Glutamatergic neuron (in vitro differentiated cells): ENCODE results near the gene SYNJ2BP. TPM values are rescaled to one million over a fixed set of nuclear protein-coding genes. Genes with fewer than 3 reads are reported as not detected.

Experiments
- DNase-seq: peaks from one replicate; pipeline ENCODE4 v3.0.0; 2022
- H3K27ac Mint-ChIP-seq: one replicate; pipeline ENCODE4 v1.8.0; 2020; ENCODE audit warnings: mild to moderate bottlenecking, mixed read lengths, inconsistent platforms; ENCODE audit not compliant: unreplicated experiment
- H3K27me3 Mint-ChIP-seq: one replicate; pipeline ENCODE4 v1.8.0; 2020; ENCODE audit warnings: mild to moderate bottlenecking, moderate library complexity, mixed read lengths, inconsistent platforms; ENCODE audit not compliant: unreplicated experiment
- H3K36me3 Mint-ChIP-seq: one replicate; pipeline ENCODE4 v1.8.0; 2020; ENCODE audit warnings: mild to moderate bottlenecking, mixed read lengths, inconsistent platforms; ENCODE audit not compliant: unreplicated experiment
- H3K4me1 Mint-ChIP-seq: one replicate; pipeline ENCODE4 v1.8.0; 2020; ENCODE audit warnings: mild to moderate bottlenecking, low read depth, mixed read lengths, inconsistent platforms; ENCODE audit not compliant: unreplicated experiment
- H3K4me3 Mint-ChIP-seq: one replicate; pipeline ENCODE4 v1.8.0; 2020; ENCODE audit warnings: mild to moderate bottlenecking, mixed read lengths, inconsistent platforms; ENCODE audit not compliant: unreplicated experiment
- H3K9me3 Mint-ChIP-seq: one replicate; pipeline ENCODE4 v1.8.0; 2020; ENCODE audit warnings: mild to moderate bottlenecking, moderate library complexity, mixed read lengths, inconsistent platforms; ENCODE audit not compliant: unreplicated experiment
- total RNA-seq: library from RNA; stranded (reverse); fragmentation: NEBNext Ultra II Directional; extraction: Animal tissue kit (Norgen Biotek cat#: 25700); gene quantifications from one replicate; pipeline ENCODE4 v1.2.1, GENCODE V29; 2021; ENCODE audit not compliant: unreplicated experiment
- TF ChIP-seq, protein P1 (sequence below): fragments of 200-600 bp; sonication (generic); IDR thresholded peaks from one replicate; pipeline ENCODE4 v1.5.0; 2021; ENCODE audit not compliant: partially characterized antibody, unreplicated experiment

The SYNJ2BP gene
- total RNA-seq, 1 donor from 2014 or later, result 17.4 TPM

DNA sequence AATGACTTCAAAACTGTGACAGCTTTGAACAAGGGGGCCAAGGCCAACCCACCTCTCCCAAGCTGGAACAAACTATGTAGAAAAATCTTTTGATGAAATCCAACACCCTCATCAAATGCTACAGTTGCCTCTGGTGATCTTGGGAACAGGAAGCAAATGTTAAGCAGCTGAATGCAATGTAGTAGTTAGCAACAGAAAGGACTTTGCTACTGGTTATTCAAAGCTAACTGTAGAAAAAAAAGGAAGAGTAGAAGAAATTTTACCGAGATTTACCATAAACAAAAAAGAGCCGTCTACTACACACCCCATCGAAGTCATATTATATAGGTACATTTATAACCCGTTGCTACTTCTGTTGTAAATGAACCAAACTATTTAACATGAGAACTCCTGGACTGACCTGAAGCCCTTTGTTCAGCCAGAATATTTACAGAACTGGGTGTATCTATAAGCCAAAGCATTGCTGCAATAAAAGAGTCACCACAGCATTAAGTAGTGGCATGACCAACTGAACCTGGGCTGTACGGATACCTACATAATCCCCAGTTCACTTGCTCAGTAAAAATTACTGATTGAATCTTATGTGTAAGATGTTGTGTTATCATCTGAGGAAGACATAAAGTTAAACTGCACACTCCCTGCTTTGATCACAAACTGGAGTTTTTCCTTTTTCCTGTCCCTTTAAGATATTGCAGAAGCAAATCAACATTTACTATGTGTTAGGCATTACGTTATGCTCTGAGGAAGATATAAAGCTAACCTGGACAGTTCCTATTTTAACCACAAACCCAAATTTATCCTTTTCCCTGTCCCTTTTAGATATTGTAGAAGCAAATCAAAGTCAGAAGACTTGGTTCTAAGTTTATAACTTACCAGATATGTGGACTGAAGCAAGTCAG is 25.1 kb downstream of the SYNJ2BP start:
- Mint-ChIP-seq H3K4me3 (no peak overlapping the region), H3K27ac (no peak overlapping the region), H3K36me3 (no peaks in the 10 kb centered on the region), H3K27me3 (no peaks in the 10 kb centered on the region), H3K9me3 (no peaks in the 10 kb centered on the region), H3K4me1 (peaks cover 2% of the 10 kb centered on the region)
- TF ChIP-seq, protein P1, sequence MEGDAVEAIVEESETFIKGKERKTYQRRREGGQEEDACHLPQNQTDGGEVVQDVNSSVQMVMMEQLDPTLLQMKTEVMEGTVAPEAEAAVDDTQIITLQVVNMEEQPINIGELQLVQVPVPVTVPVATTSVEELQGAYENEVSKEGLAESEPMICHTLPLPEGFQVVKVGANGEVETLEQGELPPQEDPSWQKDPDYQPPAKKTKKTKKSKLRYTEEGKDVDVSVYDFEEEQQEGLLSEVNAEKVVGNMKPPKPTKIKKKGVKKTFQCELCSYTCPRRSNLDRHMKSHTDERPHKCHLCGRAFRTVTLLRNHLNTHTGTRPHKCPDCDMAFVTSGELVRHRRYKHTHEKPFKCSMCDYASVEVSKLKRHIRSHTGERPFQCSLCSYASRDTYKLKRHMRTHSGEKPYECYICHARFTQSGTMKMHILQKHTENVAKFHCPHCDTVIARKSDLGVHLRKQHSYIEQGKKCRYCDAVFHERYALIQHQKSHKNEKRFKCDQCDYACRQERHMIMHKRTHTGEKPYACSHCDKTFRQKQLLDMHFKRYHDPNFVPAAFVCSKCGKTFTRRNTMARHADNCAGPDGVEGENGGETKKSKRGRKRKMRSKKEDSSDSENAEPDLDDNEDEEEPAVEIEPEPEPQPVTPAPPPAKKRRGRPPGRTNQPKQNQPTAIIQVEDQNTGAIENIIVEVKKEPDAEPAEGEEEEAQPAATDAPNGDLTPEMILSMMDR, result no peak
- DNase-seq, result no peak

DNA sequence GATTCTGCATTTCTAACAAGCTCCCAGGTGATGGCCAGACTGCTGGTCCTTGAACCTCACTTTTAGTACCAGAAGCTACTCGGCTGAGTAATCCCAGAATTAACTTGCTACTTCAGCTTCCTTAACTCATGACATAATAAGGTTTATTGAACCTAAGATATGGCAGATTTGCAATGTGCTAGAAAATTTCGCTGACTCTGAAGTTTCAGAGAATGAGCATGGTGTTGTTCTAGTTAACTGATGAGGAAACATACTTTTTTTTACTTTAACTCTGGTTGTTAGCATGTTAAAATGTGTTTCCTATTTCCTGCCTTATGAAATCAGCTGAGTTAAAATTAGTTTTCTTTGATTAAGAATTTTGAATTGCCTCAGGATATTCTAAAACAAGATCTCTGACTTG is 34.4 kb downstream of the SYNJ2BP start:
- H3K9me3 Mint-ChIP-seq, result no peaks in the 10 kb centered on the region
- TF ChIP-seq, protein P1, result no peak
- DNase-seq, result no peak
- H3K27ac Mint-ChIP-seq, result no peak overlapping the region
- H3K27me3 Mint-ChIP-seq, result no peaks in the 10 kb centered on the region
- peaks cover 5% of the 10 kb centered on the region for H3K36me3 Mint-ChIP-seq
- H3K4me1 Mint-ChIP-seq, result no peaks in the 10 kb centered on the region
- no peak overlapping the region for H3K4me3 Mint-ChIP-seq

DNA sequence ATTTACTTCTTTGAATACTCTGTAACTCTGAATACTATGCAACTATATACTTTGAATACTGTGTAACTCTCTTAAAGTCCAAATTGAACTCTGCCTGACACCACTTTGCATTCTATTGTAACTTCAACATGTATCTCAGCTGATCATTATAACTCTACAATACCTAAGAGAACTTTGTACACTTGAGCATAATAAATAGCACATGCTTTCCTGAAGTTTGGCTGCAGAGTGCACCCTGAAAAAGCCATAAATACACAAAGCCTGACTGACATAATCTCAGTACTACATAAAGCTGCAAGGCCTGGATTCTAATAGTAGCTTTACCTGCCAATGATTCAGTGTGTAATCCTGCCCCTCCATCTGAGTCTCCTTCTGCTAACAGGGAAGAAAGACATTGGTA is 36.1 kb downstream of the SYNJ2BP start:
- peaks cover 5% of the 10 kb centered on the region for H3K36me3 Mint-ChIP-seq
- no peak for DNase-seq
- no peaks in the 10 kb centered on the region for H3K27me3 Mint-ChIP-seq
- no peak overlapping the region for H3K27ac Mint-ChIP-seq
- TF ChIP-seq, protein P1, result no peak
- no peaks in the 10 kb centered on the region for H3K4me1 Mint-ChIP-seq
- no peaks in the 10 kb centered on the region for H3K9me3 Mint-ChIP-seq
- no peak overlapping the region for H3K4me3 Mint-ChIP-seq

DNA sequence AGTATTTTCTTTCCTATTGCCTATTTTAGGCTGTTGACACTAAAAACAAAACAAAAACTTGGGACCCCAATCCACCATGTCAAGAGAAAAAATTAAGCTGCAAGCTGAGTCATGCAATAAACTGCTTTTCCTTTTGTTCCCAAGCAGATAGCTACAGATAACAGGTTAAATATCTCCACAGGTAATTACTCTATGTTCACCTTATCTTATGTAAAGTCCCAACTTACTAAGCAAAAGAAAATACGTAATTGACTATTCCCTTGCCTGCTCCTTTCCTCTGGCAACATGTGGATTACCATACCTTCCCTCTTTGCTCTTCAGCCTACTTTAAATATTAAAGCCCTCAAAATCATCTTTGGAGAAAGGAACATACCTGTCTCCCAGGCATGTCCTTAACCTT is 38.2 kb downstream of the SYNJ2BP start:
- no peak overlapping the region for H3K27ac Mint-ChIP-seq
- no peaks in the 10 kb centered on the region for H3K9me3 Mint-ChIP-seq
- no peaks in the 10 kb centered on the region for H3K4me1 Mint-ChIP-seq
- no peak for DNase-seq
- H3K36me3 Mint-ChIP-seq, result peaks cover 5% of the 10 kb centered on the region
- no peaks in the 10 kb centered on the region for H3K27me3 Mint-ChIP-seq
- TF ChIP-seq, protein P1, result no peak
- no peak overlapping the region for H3K4me3 Mint-ChIP-seq

Other genes starting within 250 kb of the SYNJ2BP start
- gene SLC8A3, start 228.1 kb downstream of the SYNJ2BP start, total RNA-seq, result 9.8 TPM
- 44.0 TPM for gene COX16, start 57.4 kb downstream of the SYNJ2BP start, total RNA-seq
- gene ADAM21, start 35.1 kb upstream of the SYNJ2BP start, total RNA-seq, result not detected
- 1.3 TPM for gene ADAM20, start 117.9 kb upstream of the SYNJ2BP start, total RNA-seq
- gene MED6, start 183.6 kb upstream of the SYNJ2BP start, total RNA-seq, result 55.2 TPM
- gene TTC9, start 224.8 kb upstream of the SYNJ2BP start, total RNA-seq, result 8.6 TPM